Tibial artery (tissue), 4 donors: ENCODE results near the gene TMA16.
"Not testable (repeated sequence)": the region's sequence is repeated elsewhere in the genome, so short reads cannot be mapped to it uniquely, and the experiment has no call there.

Experiments used
- DNase-seq, 2 donors: peaks; one replicate each; pipeline ENCODE4 v3.0.0-alpha.2; 2019
- H3K27ac ChIP-seq, 2 donors: fragments of 200-600 bp; sonication (generic) in 1 of 2; 1 replicate in 1 of 2; 2 replicates in 1 of 2; pipeline ENCODE4 v1.5.1; 2018 to 2019; ENCODE audit warnings: mild to moderate bottlenecking in 1 of 2
- H3K27me3 ChIP-seq, 2 donors: fragments of 200-600 bp; sonication (generic) in 1 of 2; one replicate each; pipeline versions ENCODE4 v1.5.1 to v1.6.0; 2016 to 2019
- H3K36me3 ChIP-seq, 3 donors: fragments of 200-600 bp; sonication (generic) in 2 of 3; one replicate each; pipeline ENCODE4 v1.5.1; 2016 to 2019; ENCODE audit warnings: mild to moderate bottlenecking in 2 of 3
- H3K4me1 ChIP-seq, 4 donors: fragments of 200-600 bp; sonication (generic) in 2 of 4; 1 replicate in 3 of 4; 2 replicates in 1 of 4; pipeline ENCODE4 v1.5.1; 2016 to 2019
- H3K4me3 ChIP-seq, 2 donors: fragments of 200-600 bp; sonication (generic) in 1 of 2; 1 replicate in 1 of 2; 2 replicates in 1 of 2; pipeline ENCODE4 v1.5.1; 2018 to 2019; ENCODE audit warnings: mild to moderate bottlenecking in 2 of 2
- H3K9me3 ChIP-seq, 3 donors: fragments of 200-600 bp; sonication (generic) in 1 of 3; one replicate each; pipeline ENCODE4 v1.5.1; 2016 to 2019
- CTCF ChIP-seq, 2 experiments: fragments of 200-600 bp in 1 of 2; fragments of 450-650 bp in 1 of 2; IDR thresholded peaks; one replicate each; pipeline ENCODE4 v1.5.1; 2017 to 2019; ENCODE audit warnings: antibody characterized with exemption in 2 of 2, mild to moderate bottlenecking in 1 of 2, moderate library complexity in 1 of 2
- intact Hi-C: fragments of 100-400 bp; cut with DNase I; formaldehyde crosslinking; loops from one replicate; pipeline ENCODE4 v1.15.0; 2023; ENCODE audit warnings: low total_unique reads

Gene TMA16

GRCh38 chr4:163494360-163495241 is at the start of gene TMA16:
Gene TMA16 (plus strand): TSS chr4:163494690. CDS start chr4:163494802, 112 bp downstream.
- Histone ChIP-seq H3K36me3 (no peaks in the 10 kb centered on the region), H3K4me3 (peak within 1 kb of the TSS; percentile 81 to 98), H3K9me3 (no peaks in the 10 kb centered on the region), H3K27ac (peak within 1 kb of the TSS; percentile 84 to 90), H3K27me3 (no peaks in the 10 kb centered on the region), H3K4me1 (peaks cover 0 to 36% (median 15%) of the 10 kb centered on the region in 4 donors)
- DNase-seq: peak; percentile 83 to 91
- no peak for TF ChIP-seq CTCF (IDR thresholded peaks at IDR 0.05)
- intact Hi-C loops: no loop called here

- H3K4me3 ChIP-seq, intact Hi-C loops, H3K36me3 ChIP-seq, H3K9me3 ChIP-seq, H3K27me3 ChIP-seq: not testable (repeated sequence)
- Histone ChIP-seq H3K27ac (peak overlapping the region in 1 of 2 donors; percentile 61), H3K4me1 (peaks cover 0 to 17% (median 2%) of the 10 kb centered on the region in 4 donors)
- peak; percentile 29 to 70 for DNase-seq
Observed at GRCh38 chr4:163447023-163447422, 47.5 kb upstream of the TMA16 start.

- DNase-seq: no peak
- Histone ChIP-seq H3K9me3 (no peaks in the 10 kb centered on the region), H3K4me1 (peaks cover 0 to 17% (median 2%) of the 10 kb centered on the region in 4 donors), H3K27ac (peak overlapping the region in 1 of 2 donors; percentile 61), H3K4me3 (no peak overlapping the region), H3K36me3 (no peaks in the 10 kb centered on the region), H3K27me3 (no peaks in the 10 kb centered on the region)
- TF ChIP-seq CTCF (IDR thresholded peaks at IDR 0.05): no peak
- intact Hi-C loops: no loop called here
Observed at GRCh38 chr4:163447481-163447880, 47.0 kb upstream of the TMA16 start.

GRCh38 chr4:163448540-163449203 is 45.8 kb upstream of the TMA16 start:
- no peaks in the 10 kb centered on the region for H3K36me3 ChIP-seq
- no peak overlapping the region for H3K27ac ChIP-seq
- TF ChIP-seq CTCF (IDR thresholded peaks at IDR 0.05): no peak
- no peak overlapping the region for H3K4me3 ChIP-seq
- no peak for DNase-seq
- intact Hi-C loops: no loop called here
- no peaks in the 10 kb centered on the region for H3K9me3 ChIP-seq
- H3K4me1 ChIP-seq: peaks cover 0 to 17% (median 2%) of the 10 kb centered on the region in 4 donors
- no peaks in the 10 kb centered on the region for H3K27me3 ChIP-seq

- Histone ChIP-seq H3K9me3 (no peaks in the 10 kb centered on the region), H3K4me1 (no peaks in the 10 kb centered on the region), H3K27ac (no peak overlapping the region), H3K27me3 (no peaks in the 10 kb centered on the region), H3K4me3 (no peak overlapping the region), H3K36me3 (no peaks in the 10 kb centered on the region)
- DNase-seq: no peak
- no peak for TF ChIP-seq CTCF (IDR thresholded peaks at IDR 0.05)
- intact Hi-C loops: no loop called here
Observed at GRCh38 chr4:163462556-163462955, 31.9 kb upstream of the TMA16 start.
